ENCODE results near the gene GNB1L.

Gene GNB1L

DNA sequence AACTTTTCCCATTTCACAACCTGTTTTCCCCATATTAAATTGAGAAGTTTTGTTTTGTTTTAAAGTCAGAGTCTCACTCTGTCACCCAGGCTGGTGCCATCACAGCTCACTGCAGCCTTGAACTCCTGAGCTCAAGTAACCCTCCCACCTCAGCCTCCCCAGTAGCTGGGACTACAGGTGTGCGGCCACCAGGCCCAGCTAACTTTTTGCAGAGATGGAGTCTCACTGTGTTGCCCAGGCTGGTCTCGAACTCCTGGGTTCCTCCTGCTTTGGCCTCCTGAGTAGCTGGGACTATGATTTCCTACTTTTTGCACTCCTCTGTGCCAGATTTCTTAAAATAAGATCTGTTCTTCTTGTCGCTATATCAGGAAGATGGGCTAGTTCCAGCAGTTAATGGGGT, 44.9 kb downstream of the GNB1L start:
- TF ChIP-seq, protein P1, sequence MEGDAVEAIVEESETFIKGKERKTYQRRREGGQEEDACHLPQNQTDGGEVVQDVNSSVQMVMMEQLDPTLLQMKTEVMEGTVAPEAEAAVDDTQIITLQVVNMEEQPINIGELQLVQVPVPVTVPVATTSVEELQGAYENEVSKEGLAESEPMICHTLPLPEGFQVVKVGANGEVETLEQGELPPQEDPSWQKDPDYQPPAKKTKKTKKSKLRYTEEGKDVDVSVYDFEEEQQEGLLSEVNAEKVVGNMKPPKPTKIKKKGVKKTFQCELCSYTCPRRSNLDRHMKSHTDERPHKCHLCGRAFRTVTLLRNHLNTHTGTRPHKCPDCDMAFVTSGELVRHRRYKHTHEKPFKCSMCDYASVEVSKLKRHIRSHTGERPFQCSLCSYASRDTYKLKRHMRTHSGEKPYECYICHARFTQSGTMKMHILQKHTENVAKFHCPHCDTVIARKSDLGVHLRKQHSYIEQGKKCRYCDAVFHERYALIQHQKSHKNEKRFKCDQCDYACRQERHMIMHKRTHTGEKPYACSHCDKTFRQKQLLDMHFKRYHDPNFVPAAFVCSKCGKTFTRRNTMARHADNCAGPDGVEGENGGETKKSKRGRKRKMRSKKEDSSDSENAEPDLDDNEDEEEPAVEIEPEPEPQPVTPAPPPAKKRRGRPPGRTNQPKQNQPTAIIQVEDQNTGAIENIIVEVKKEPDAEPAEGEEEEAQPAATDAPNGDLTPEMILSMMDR (IDR thresholded peaks at IDR 0.05; ENCODE audit: borderline replicate concordance, control extremely low read depth, extremely low read depth, insufficient read depth, missing control alignments), result no peak
- DNase-seq (ENCODE audit: low spot score), result no peak
- in situ Hi-C loops (cut with MboI; ENCODE audit: low sequenced_read_pairs, unreplicated experiment), result no loop called here

DNA sequence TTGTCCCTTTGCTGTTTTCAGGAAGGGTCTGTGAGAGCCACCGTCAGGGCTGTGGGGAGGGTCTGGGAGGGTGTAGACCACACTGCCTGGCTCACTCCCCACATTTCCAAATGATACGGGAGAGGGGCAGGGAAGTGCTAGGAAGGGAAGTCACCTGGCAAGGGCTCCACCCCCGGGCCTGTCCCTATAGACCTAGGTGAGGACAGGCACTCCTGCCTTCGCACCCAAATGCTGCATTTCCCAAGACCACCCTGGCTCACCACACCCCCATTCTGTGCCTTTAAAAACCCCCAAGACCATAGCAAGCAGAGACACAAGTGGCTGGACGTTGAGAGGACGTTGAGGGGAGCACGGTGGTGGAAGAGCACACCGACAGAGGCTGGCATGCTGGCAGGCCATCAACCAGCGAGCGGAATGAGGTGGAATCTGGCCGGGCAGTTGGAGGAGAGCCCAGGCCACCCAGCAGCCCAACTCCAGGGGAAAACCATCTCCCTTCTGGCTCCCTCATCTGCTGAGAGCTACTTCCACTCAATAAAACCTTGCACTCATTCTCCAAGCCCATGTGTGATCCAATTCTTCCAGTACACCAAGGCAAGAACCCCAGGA, 45.7 kb downstream of the GNB1L start:
- DNase-seq (ENCODE audit: low spot score), result no peak
- TF ChIP-seq, protein P1 (IDR thresholded peaks at IDR 0.05; ENCODE audit: borderline replicate concordance, control extremely low read depth, extremely low read depth, insufficient read depth, missing control alignments), result no peak
- in situ Hi-C loops (cut with MboI; ENCODE audit: low sequenced_read_pairs, unreplicated experiment), result no loop called here

DNA sequence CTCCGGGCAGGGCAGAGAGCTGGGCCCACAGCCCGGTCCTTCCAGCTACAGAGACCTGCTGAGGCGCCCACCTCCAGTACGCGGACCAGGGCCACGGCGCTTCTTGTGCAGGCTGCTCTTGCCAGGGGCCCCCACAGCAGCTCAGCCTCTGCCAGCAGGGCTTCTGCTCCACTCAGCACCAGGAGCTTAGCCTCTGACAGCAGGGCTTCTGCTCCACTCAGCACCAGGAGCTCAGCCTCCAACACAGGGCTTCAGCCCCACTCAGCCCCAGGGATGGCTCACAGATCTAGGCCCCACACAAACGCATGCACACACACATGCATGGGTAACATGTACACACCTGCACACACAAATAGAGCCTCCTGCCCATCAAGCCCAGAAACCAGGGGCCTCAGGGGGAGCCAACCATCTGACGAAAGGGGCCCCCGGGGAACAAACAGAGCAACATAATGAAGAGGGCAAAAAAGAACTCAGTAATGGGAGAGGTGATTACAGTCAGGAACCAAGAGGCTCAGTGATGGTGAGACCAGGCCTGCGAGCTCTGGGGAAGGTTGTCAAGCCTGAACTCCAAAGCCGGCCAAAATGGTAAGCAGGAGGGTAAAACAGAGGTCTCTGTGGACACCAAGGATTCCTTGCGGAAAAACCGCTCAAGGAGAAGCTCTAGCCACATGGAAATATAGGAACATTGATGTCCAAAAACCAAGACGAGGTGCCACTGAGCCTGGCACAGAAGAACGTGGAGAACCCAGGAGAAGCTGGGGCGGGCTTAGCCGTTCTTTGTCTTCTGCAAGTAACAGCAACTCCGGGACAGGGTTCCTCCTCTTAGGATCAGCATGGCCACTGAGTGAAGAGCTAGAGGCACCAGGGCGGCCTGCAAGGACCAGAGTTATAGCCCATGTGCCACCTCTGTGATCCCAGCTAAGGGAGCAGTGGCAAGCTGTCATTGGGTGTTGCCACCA, 46.5 kb downstream of the GNB1L start:
- in situ Hi-C loops (cut with MboI; ENCODE audit: low sequenced_read_pairs, unreplicated experiment), result no loop called here
- DNase-seq (ENCODE audit: low spot score), result no peak
- TF ChIP-seq, protein P1 (IDR thresholded peaks at IDR 0.05; ENCODE audit: borderline replicate concordance, control extremely low read depth, extremely low read depth, insufficient read depth, missing control alignments), result no peak

DNA sequence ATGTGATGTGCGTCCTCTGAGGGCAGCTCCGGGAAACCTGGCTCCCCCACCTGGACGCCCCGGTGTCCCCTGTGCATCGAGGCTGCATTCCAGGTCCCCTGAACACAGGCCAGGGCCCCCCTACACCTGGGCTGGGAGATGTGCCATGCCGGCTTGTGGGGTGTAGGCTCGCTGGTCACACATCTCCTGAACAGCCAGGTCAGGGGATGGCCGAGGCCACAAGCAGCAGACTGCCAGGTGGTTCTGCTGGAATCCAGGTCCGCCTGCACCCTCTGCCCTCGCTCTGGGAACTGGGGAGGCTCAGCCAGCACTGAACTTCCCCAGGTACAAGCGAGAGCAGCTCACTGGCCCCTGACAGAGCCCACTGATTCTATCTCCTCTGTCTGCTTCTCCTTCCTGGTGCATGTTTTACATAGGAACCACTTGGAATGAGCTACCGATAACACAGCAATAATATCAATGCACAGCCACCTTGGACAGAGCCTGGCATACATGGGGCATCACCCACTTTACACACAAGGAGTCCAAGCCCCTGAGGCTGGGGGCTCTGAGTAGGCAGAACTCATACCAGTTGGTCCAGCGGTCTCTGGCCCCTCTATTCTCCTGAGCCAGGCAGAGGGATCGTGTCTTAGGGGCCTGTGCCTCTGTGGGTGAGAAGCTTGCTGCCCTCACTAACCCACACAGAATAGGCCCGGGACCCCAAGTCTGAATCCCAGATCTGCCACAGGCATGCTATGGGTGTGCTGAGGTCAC, 47.3 kb downstream of the GNB1L start:
- TF ChIP-seq, protein P1 (IDR thresholded peaks at IDR 0.05; ENCODE audit: borderline replicate concordance, control extremely low read depth, extremely low read depth, insufficient read depth, missing control alignments), result no peak
- in situ Hi-C loops (cut with MboI; ENCODE audit: low sequenced_read_pairs, unreplicated experiment), result no loop called here
- no peak for DNase-seq (ENCODE audit: low spot score)

DNA sequence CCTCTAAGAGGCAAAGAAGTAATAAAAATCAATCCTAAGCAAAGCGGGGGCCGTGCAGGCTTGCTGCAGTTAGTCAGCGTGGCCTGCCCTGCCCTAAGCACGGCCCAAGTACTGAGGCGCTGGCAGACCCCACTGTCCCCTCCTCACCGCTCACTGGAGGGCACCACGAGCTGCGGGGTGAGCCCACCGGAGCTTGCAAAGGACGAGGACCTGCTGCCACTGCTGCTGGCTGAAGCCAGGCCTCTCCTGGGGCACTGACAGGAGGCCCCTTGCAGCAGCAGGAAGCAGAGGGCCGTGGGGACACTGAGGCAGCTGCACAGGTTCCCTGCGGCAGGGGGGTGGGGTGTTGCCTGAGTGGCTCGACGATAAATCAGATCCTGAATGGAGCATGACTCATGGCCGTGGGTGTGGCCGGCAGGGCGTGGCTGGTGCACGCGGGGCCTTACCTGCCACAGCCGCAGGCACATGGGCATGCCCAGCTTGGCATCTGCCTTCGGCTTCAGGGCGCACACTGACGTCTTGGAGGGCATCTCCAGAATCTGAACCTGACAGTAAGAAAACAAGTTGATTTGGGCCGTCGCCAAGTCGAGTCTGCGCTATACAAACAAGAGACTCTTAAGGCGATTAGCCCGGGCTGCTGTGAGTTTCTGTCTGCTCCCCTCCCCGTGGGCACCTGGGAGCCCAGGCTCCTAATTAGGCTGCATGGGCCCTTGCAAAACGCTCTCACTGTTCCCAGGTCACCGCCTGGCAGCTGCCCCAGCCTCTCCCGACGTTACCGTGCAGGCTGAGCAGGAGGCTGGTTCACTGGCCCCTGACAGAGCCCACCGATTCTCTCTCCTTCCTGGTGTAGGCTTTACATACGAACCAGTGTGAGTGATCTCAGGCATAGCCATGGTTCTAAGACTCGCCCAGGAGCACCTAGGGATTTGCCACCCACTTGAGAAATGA, 48.2 kb downstream of the GNB1L start:
- TF ChIP-seq, protein P1 (IDR thresholded peaks at IDR 0.05; ENCODE audit: borderline replicate concordance, control extremely low read depth, extremely low read depth, insufficient read depth, missing control alignments), result no peak
- in situ Hi-C loops (cut with MboI; ENCODE audit: low sequenced_read_pairs, unreplicated experiment), result no loop called here

More for the DNA sequence above, 48.2 kb downstream of the GNB1L start:
- no peak for DNase-seq (ENCODE audit: low spot score)
